ENCODE results near the gene RAB33B.
A peak's percentile ranks its signal among the peaks of the same experiment; 100 is the strongest.
"Not testable (repeated sequence)": the region's sequence is repeated elsewhere in the genome, so short reads cannot be mapped to it uniquely, and the experiment has no call there.

The RAB33B gene

DNA sequence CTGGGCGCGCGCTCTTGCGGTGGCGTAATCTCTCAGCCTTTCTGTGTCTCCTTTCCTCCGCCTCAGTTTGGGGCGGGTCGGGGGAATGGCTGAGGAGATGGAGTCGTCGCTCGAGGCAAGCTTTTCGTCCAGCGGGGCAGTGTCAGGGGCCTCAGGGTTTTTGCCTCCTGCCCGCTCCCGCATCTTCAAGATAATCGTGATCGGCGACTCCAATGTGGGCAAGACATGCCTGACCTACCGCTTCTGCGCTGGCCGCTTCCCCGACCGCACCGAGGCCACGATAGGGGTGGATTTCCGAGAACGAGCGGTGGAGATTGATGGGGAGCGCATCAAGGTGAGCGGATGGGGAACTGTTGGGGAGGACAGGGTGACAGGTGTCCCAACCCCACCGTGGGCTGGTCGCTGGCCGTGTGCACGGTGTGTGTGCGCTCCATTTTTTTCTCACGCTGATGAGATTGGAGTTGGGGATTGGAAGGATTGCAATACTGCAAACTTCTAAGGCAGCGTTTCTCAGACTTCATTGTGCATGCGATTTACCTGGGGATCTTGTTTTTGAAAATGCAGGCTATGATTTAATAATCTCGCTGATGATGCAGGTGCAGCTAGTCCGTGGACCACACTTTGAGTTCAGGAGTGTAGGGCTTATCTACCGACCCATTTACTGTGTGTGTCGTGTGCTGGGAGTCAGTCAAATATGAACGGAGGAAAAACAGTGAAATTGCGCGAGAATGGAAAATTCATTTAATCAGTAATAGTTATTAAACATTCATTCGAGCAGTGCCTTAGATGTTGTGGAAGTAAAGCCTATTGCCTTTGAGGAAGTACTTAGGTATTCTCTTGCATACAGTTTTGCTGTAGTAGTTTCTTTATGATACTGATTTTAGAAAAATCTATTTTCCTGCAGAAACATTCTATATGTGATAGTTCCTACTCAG is at the start of gene RAB33B:
RAB33B (plus strand) TSS at position 11 of the 935 bp plus-strand sequence; CDS start at position 86, 75 bp downstream.
- DNase-seq = peak; percentile 37

DNA sequence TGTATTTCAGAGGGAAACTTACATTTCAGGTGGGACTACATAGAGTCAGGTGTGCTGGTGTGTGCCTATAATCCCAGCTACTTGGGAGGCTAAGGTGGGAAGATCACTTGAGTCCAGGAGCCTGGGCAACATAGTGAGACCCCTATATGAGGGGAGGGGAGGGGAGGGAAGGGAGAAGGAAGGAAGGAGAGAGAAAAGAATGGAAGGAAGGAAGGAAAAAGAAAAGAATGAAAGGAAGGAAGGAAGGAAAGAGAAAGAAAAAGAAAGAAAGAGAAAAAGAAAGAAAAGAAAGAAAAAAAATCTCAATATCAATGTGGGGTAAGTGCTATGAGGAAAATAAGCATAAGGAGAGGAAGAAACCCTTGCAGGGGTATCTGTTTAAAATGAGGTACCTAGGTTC is 43.6 kb upstream of the RAB33B start:
- DNase-seq = no peak

DNA sequence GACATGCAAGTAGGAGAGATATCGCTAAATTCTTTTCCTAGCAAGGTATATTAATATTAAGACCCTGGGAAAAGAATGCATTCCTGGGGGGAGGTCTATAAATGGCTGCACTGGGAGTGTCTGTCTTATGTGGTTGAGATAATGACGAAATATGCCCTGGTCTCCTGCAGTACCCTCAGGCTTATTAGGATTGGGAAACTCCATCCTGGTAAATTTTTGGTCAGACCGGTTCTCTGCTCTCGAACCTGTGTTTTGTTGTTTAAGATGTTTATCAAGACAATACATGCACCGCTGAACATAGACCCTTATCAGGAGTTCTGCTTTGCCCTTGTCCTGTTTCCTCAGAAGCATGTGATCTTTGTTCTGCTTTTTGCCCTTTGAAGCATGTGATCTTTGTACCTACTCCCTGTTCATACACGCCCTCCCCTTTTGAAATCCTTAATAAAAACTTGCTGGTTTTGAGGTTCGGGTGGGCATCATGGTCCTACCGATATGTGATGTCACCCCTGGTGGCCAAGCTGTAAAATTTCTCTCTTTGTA is 39.2 kb upstream of the RAB33B start:
- DNase-seq = not testable (repeated sequence)

DNA sequence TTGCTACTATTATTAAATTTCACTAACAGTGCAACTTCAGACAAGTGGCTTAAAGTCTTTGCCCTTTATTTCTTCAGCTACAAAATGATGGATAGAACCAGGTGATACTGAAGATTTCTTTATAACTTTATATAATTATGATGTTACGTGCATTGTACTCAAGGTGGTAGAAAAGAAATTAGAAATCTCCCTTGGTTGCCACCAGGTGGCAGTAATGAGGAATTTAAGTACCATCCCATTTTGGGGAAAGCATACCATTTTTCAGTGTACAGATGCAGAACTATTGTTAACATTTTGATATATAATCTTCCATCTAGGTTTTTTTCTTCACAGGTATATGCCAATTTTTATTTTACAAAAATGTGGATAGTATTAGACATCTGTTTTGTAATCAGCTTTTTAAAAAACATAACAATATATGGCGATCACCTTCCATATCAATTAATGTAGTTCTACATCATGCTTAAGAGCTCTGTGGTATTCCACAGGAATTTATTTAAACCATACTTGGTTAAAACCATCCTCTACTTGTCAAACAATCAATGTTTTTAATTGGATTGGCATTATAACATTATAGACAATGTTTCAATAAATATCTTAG is 37.7 kb upstream of the RAB33B start:
- peak; percentile 36 for DNase-seq

DNA sequence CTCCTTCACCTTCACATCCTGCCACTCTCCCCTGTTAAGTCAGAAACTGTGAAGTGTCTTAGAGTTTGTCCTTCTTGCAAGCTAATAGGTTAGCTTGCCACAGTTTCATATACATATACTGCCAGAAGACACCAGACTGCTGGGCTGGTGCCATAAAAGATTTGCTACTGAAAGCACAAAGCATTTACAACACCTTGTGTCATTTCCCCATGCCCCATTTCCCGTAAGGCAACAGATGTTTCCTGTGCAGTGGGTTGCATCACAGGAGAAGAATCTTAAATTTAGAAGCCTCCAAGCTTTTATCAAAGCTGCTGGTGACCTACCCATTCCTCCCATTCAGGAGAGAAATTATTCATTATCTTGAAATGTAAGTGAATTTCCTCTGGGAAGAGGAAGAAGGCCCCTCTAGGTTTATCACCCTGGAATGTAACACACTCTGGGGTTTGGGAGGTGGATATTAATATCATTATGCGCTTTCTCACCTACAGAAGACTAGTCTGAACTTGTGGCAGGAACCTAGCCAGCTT is 34.5 kb upstream of the RAB33B start:
- peak; percentile 70 for DNase-seq

DNA sequence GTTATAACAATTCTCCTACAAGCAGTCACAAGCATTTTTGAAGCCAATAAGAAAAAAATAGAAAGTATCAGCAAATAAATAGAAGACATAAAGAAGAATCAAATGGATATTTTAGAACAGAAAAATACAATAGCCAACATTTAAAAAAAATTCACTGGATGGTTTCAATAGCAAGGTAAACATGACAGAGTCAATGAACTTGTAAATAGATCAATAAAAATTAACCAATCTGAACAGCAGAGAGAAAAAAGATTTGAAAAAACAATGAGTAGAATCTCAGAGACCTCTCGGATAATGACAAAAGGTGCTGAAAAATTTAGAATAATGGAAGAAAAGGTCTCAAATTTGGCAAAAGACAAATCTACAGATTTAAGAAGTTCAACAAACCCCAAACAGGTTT is 33.3 kb upstream of the RAB33B start:
- no peak for DNase-seq

DNA sequence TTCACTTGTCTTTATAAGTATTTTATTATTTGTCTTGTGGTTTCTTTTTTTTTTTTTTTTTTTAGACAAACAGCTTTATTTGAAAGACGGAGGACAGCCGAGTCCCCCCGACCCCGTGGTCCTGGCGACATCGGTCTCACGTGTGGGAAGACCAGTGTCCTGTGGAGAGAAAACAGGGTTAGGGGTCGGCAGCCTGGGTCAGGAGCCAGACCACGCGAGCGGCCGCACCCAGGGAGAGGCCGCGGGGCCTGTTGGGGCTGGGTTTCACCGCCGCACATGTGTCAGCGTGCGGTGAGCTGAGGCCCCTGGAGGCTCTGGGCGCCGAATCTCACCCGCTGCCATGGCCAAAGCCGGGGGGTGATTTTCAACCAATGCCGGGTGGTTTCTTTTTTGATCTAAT is 17.8 kb upstream of the RAB33B start:
- DNase-seq = no peak

DNA sequence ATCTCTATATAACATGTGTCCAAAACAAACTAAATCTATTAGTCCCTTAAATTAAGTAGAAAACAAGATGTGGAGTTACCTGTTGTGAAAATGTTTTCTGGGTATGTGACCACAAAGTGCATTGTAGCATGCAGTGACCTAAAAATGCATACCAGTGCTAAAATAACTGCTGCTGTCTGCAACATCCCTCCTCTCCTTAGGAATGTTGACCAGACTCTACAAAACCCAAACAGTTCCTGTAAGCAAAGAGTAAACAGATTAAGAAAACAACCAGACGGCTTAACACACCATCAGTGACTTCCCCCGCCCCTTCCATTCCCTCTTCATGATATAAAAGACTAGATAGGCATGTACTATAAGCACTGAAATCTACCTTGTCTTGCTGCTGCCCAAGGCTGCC is 15.8 kb upstream of the RAB33B start:
- DNase-seq = no peak

DNA sequence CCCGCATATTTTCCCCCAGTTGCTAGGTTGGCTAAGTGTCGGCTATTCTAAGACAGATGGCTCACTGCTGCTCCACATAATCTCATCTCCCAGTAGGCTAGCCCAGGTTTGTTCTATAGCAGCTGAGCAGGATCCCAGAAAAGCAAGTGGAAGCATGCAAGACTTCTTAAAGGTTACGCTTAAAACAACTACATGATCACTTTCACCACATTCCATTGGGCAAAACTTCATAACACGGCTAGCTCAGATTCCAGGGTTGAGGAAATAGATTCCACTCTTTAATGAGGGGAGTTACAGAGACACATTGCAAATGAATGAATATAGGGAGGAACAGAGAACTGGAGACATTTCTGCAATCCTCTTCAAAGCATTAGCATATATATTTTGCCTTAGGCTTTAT is 12.9 kb upstream of the RAB33B start:
- no peak for DNase-seq

DNA sequence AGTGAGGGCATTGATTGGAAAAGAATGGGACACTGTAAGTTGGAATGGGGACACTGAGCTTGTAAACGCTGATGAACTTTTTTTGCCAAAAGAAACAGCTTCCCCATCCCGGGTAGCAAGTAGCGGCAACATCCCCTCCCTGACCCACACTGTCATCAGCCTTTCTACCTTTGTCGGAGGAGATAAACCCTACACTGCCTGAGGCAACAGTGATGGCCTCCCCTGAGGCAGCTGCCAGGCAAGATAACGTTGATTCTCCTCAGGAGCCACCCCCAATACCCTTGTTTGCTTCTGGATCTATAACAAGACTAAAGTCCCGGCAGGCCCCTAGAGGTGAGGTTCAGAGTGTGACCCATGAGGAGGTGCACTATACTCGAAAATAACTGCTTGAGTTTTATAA is 10.3 kb upstream of the RAB33B start:
- DNase-seq = no peak

DNA sequence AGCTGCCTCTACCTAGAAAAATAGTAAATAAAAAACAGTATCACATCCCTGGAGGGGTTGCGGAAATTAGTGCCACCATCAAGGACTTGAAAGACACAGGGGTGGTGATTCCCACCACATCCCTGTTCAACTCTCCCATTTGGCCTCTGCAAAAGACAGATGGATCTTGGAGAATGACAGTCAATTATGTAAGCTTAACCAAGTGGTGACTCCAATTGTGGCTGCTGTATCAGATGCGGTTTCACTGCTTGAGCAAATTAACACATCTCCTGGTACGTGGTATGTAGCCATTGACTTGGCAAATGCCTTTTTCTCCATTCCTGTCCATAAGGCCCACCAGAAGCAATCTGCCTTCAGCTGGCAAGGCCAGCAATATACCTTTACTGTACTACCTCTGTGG is 9.0 kb upstream of the RAB33B start:
- not testable (repeated sequence) for DNase-seq

DNA sequence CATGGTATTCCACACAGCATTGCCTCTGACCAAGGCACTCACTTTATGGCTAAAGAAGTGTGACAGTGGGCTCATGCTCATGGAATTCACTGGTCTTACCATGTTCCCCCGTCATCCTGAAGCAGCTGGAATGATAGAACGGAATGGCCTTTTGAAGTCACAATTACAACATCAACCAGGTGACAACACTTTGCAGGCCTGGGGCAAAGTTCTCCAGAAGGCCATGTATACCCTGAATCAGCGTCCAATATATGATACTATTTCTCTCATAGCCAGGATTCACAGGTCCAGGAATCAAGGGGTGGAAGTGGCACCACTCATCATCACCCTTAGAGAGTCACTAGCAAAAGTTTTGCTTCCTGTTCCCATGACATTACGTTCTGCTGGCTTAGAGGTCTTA is 6.8 kb upstream of the RAB33B start:
- not testable (repeated sequence) for DNase-seq

DNA sequence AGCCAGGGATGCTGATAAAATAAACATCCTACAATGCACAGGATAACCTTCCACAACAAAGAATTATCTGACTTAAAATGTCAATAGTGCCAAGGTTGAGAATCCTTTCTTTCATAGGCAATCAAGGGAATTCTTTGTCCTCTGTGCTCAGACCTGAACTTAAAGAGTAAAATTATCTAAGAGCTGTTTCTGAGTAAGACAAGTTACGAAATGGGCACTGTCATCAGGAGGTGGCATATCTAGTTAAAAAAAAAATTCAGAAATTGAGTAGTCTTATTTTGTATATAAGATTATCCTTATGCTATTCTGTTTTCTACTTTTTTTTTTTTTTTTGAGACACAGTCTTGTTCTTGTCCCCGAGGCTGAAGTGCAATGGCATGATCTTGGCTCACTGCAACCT is 3.3 kb upstream of the RAB33B start:
- DNase-seq = no peak

DNA sequence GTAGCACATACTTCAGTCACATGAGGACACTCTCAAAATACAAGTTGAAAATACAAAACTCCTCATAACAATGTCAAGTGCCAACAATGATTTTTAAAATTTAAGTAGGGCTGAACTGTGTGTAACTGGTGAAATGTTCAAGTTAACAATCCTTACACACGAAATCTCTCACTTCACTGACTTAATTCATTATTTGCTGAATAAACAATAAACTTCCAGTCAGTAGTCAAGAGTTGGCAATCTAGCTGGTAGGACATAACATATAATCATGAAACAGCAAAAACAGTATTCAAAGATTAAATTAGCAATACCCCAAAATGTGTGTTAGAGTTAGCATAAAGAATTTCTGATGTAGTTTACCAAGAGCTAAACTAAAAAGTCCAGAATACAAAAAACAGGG is 1.9 kb upstream of the RAB33B start:
- no peak for DNase-seq

DNA sequence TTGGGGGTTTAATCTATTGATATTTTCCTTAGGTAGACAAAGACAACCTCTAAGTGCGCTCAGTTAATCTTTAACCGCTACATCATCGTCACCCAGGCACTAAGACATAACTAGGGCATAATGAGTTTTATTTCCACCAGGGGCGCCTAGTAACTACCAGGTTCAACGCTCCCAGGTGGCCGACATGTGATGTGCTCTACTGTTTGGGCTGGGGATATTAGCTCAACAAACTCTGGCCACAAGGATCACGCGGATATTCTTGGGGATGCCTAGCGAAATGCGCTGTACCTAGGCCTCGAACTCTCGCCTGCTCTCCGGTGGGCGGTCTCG is 915 bp upstream of the RAB33B start:
- peak; percentile 67 for DNase-seq

DNA sequence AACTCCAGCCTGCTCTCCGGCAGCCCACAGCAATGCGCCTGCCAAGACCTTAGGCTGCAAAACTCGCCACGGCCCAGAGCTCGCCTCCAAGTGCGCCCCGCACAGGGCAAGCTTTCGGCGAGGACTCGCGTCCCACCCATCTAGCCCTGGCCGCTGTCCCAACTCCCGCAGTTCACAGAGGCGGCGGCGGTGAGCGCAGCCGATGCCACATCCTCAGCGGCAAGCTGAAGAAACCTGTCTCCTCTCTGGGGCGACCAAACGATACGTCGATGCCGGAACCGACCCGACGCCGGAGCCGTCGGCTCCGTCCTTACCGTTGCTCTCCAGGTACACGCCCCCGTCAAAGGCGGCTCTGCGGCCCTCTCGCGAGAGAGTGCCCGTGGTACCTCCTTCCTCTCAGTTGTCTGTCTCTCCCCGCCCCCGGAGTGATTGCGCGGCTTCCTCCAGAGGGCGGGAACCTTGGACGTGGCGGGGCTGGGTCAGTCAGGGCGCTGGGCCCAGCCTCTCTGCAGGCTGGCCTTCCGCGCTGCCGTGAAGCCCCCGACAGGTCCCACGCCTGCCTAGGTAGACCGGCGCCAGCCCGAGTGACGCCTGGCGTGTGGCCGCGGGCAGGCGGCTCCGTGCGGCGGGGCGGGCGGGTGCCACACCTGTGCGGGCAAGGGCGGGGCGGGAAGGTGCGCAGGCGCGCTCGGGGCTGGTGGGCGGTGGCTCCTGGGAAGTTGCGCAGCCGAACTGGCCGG is 380 bp upstream of the RAB33B start:
- DNase-seq = peak; percentile 83

DNA sequence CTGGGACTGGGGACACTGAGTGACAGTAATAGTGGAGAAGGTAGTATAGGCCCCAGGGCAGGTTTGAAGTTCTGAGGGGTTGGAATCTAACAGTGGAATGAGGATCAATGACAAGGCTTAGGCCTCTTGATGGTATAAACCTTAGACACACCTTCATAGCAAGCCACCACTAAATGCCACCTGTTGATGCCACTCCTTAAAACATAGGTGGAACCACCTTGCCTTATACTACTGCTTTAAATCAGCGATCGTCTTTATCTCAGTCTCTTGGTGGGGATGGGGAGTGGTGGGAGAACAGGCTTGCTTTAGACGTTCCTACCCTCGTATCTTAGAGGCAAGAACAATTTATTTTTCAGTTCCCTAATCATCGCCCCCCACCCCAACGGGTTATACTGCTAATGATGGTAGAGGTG is 1.2 kb downstream of the RAB33B start:
- DNase-seq = no peak

DNA sequence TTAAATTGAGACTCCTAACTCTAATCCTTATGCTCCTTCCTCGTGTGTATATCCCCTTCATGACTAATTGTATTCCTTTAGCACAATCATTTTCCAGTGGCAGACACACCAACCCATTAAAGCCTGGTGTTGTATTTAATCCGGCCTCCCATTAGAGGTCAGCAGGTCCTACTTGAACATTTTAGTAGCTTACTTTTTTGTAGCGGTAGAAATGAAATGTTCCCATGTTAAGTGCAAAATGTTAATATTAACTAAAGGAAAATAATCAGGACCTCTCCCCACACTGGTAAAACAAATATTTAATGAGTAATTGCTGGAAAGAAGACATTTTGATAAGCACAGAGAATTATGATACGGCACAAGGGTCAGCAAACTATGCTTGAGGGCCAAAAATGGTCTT is 3.4 kb downstream of the RAB33B start:
- DNase-seq = no peak

DNA sequence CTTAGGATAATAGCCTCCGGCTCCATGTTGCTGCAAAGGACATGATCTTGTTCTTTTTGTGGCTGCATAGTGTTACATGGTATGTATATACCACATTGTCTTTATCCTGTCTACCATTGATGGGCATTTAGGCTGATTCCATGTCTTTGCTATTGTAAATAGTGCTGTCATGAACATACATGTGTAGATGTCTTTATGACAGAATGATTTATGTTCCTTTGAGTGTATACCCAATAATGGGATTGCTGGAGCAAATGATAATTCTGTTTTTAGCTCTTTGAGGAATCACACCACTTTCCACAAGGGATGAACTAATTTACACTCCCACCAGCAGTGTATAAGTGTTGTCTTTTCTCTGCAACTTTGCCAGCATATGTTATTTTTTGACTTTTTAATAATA is 4.6 kb downstream of the RAB33B start:
- DNase-seq = no peak

DNA sequence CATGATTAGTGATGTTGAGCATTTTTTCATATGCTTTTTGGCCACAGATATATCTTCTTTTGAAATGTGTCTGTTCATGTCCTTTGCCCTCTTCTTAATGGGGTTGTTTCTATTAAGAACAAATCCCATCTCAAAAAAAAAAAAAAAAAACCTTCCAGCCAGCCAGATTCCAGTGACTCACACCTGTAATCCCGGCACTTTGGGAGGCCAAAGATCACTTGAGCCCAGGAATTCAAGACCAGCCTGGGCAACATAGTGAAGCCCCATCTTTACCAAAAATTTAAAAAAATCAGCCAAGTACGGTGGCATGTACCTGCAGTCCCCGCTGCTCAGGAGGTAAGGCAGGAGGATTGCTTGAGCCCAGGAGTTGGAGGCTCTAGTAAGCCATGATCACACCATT is 5.1 kb downstream of the RAB33B start:
- no peak for DNase-seq

DNA sequence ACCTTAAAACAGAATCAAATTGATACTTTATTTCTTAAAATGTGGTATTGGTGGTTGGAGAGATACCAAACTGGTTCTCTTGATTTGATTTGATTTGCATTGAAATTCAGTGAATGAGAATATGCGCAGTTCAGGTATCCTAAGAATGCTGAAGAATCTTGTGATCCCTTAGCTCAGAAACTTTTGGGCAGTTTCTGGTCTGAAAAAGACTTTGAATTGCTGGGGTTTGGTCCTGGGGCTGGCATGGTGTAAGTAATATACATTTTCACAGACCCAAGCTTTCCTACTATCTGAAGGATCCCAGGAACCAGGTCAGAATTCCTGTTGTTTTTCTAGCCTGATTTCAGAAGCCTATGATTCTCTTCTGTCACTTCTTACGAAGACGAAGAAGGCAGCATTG is 6.6 kb downstream of the RAB33B start:
- DNase-seq = no peak

DNA sequence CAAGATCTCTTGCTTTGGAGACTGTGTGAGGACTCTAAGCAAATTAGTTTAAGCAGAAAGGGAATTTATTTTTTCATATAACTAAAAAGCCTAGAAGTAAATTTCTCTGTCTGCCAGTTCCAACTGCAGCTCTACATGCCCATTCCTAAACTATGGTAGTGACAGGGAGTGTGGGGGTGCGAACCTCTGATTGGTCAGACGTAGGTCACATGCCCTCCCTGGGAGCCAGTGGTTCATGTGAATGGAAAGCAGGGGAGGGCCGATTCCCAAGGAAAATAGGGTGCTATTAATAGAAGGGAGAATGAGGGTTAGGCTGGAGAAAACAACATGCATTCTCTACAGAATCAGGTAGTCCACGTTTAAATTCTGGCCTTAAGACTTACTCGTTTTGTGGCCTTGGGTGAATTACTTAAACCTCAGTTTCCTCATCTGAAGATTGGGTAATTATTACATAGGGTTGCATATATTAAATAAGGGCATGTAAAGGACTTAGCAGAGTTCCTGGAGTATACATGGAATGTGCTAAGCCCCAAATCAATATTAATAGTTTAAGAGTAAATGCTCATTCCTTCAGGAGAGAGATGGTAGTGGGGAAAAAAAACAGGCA is 7.2 kb downstream of the RAB33B start:
- no peak for DNase-seq

DNA sequence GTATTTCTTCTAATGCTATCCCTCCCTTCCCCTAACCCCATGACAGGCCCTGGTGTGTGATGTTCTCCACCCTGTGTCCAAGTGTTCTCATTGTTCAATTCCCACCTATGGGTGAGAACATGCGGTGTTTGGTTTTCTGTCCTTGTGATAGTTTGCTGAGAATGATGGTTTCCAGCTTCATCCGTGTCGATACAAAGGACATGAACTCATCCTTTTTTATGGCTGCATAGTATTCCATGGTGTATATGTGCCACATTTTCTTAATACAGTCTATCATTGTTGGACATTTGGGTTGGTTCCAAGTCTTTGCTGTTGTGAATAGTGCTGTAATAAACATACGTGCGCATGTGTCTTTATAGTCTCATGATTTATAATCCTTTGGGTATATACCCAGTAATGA is 10.6 kb downstream of the RAB33B start:
- not testable (repeated sequence) for DNase-seq

Data from NCI-H2171 treated with DMSO at 0.1 percent for 48 hours (cell line).